ENCODE results near the gene TMEM150A.
"Not testable (repeated sequence)": the region's sequence is repeated elsewhere in the genome, so short reads cannot be mapped to it uniquely, and the experiment has no call there.

The TMEM150A gene

GRCh38 chr2:85604568-85605339 is 2.3 kb upstream of the TMEM150A start:
- no peaks in the 10 kb centered on the region for H3K36me3 ChIP-seq (ENCODE audit: low read length)
- TF ChIP-seq EZH2phosphoT487 (conservative IDR thresholded peaks at IDR 0.05; ENCODE audit: low read length), result no peak
- TF ChIP-seq CTCF (IDR thresholded peaks at IDR 0.05; ENCODE audit: insufficient read depth, low read length, poor library complexity, severe bottlenecking), result no peak
- H3K79me2 ChIP-seq (ENCODE audit: insufficient read depth, low read length), result no peaks in the 10 kb centered on the region
- no peaks in the 10 kb centered on the region for H3K9me2 ChIP-seq (replicated peaks; ENCODE audit: insufficient read depth, low read length)
- no peak overlapping the region for H3K4me3 ChIP-seq (ENCODE audit: insufficient read depth, low read length, poor library complexity, severe bottlenecking)
- H2AFZ ChIP-seq (ENCODE audit: low read depth, low read length, severe bottlenecking), result no peak overlapping the region
- H3K9me3 ChIP-seq (ENCODE audit: insufficient read depth, low read length), result no peaks in the 10 kb centered on the region
- no peaks in the 10 kb centered on the region for H3F3A ChIP-seq (ENCODE audit: insufficient read depth)
- no peak overlapping the region for H3K27ac ChIP-seq (ENCODE audit: low read depth, low read length)
- H3K9ac ChIP-seq (ENCODE audit: low read length), result no peak overlapping the region
- no peaks in the 10 kb centered on the region for H4K20me1 ChIP-seq (ENCODE audit: low read depth, low read length)
- H3K27me3 ChIP-seq (ENCODE audit: low read length), result no peaks in the 10 kb centered on the region
- H3K4me2 ChIP-seq (ENCODE audit: low read depth, low read length, poor library complexity, severe bottlenecking), result no peak overlapping the region

- not testable (repeated sequence) for H3F3A ChIP-seq (ENCODE audit: insufficient read depth); H3K4me2 ChIP-seq (ENCODE audit: low read depth, low read length, poor library complexity, severe bottlenecking); H3K79me2 ChIP-seq (ENCODE audit: insufficient read depth, low read length); H2AFZ ChIP-seq (ENCODE audit: low read depth, low read length, severe bottlenecking); H3K9ac ChIP-seq (ENCODE audit: low read length); H3K9me2 ChIP-seq (replicated peaks; ENCODE audit: insufficient read depth, low read length); H3K4me3 ChIP-seq (ENCODE audit: insufficient read depth, low read length, poor library complexity, severe bottlenecking); H3K27me3 ChIP-seq (ENCODE audit: low read length); H3K27ac ChIP-seq (ENCODE audit: low read depth, low read length); H4K20me1 ChIP-seq (ENCODE audit: low read depth, low read length); H3K36me3 ChIP-seq (ENCODE audit: low read length); H3K9me3 ChIP-seq (ENCODE audit: insufficient read depth, low read length)
Observed at GRCh38 chr2:85604133-85604444, 1.6 kb upstream of the TMEM150A start.

GRCh38 chr2:85601771-85602475 is 575 bp downstream of the TMEM150A start:
- Histone ChIP-seq H3K9me3 (ENCODE audit: insufficient read depth, low read length) (no peaks in the 10 kb centered on the region), H2AFZ (ENCODE audit: low read depth, low read length, severe bottlenecking) (no peak overlapping the region), H3F3A (ENCODE audit: insufficient read depth) (no peaks in the 10 kb centered on the region), H3K36me3 (ENCODE audit: low read length) (no peaks in the 10 kb centered on the region), H3K9ac (ENCODE audit: low read length) (peak overlapping the region; percentile 56), H4K20me1 (ENCODE audit: low read depth, low read length) (no peaks in the 10 kb centered on the region), H3K27ac (ENCODE audit: low read depth, low read length) (no peak overlapping the region), H3K27me3 (ENCODE audit: low read length) (no peaks in the 10 kb centered on the region), H3K4me2 (ENCODE audit: low read depth, low read length, poor library complexity, severe bottlenecking) (peak overlapping the region; percentile 74), H3K9me2 (replicated peaks; ENCODE audit: insufficient read depth, low read length) (no peaks in the 10 kb centered on the region), H3K4me3 (ENCODE audit: insufficient read depth, low read length, poor library complexity, severe bottlenecking) (peak overlapping the region; percentile 67), H3K79me2 (ENCODE audit: insufficient read depth, low read length) (peaks cover 2% of the 10 kb centered on the region; the same call in 1 of the 2 replicates)
- no peak for TF ChIP-seq CTCF (IDR thresholded peaks at IDR 0.05; ENCODE audit: insufficient read depth, low read length, poor library complexity, severe bottlenecking)
- TF ChIP-seq EZH2phosphoT487 (conservative IDR thresholded peaks at IDR 0.05; ENCODE audit: low read length), result no peak
